HG03354 (cell line): Measurements from ENCODE around the gene RBM18.

Experiments
- ATAC-seq: cut with Tn5 transposase; IDR thresholded peaks from one replicate; pipeline ENCODE4 v1.9.1; 2021; ENCODE audit warnings: mild to moderate bottlenecking; ENCODE audit not compliant: unreplicated experiment, poor library complexity, severe bottlenecking

The RBM18 gene

GRCh38 chr9:122226142-122226757 is 38.4 kb downstream of the RBM18 start:
- ATAC-seq, result no peak

GRCh38 chr9:122225312-122226141 is 39.1 kb downstream of the RBM18 start:
- ATAC-seq, result no peak

- no peak for ATAC-seq
These were observed 41.2 kb downstream of the RBM18 start for GRCh38 chr9:122223435-122223834.

GRCh38 chr9:122222791-122223190 is 41.8 kb downstream of the RBM18 start:
- no peak for ATAC-seq

- no peak for ATAC-seq
These were observed 43.3 kb downstream of the RBM18 start for GRCh38 chr9:122221183-122221811.

GRCh38 chr9:122220673-122221182 is 43.9 kb downstream of the RBM18 start:
- no peak for ATAC-seq

- no peak for ATAC-seq
These were observed 44.6 kb downstream of the RBM18 start for GRCh38 chr9:122219856-122220672.

- ATAC-seq, result no peak
These were observed 45.4 kb downstream of the RBM18 start for GRCh38 chr9:122218935-122219855.

- no peak for ATAC-seq
These were observed 46.3 kb downstream of the RBM18 start for GRCh38 chr9:122218071-122218934.

GRCh38 chr9:122217640-122218039 is 47.0 kb downstream of the RBM18 start:
- ATAC-seq, result no peak

GRCh38 chr9:122216798-122217418 is 47.7 kb downstream of the RBM18 start:
- no peak for ATAC-seq

- no peak for ATAC-seq
These were observed 48.4 kb downstream of the RBM18 start for GRCh38 chr9:122216138-122216797.

GRCh38 chr9:122215663-122216062 is 49.0 kb downstream of the RBM18 start:
- no peak for ATAC-seq

- no peak for ATAC-seq
These were observed 50.1 kb downstream of the RBM18 start for GRCh38 chr9:122214507-122214906.

- ATAC-seq, result peak; percentile 68
These were observed 50.8 kb downstream of the RBM18 start for GRCh38 chr9:122213589-122214413.

GRCh38 chr9:122213102-122213588 is 51.5 kb downstream of the RBM18 start:
- ATAC-seq, result no peak
